HG03196 (cell line): ENCODE results near the gene TEX13D.

Experiments
- ATAC-seq: cut with Tn5 transposase; IDR thresholded peaks from one replicate; pipeline ENCODE4 v1.9.1; 2021; ENCODE audit not compliant: unreplicated experiment

Gene TEX13D

DNA sequence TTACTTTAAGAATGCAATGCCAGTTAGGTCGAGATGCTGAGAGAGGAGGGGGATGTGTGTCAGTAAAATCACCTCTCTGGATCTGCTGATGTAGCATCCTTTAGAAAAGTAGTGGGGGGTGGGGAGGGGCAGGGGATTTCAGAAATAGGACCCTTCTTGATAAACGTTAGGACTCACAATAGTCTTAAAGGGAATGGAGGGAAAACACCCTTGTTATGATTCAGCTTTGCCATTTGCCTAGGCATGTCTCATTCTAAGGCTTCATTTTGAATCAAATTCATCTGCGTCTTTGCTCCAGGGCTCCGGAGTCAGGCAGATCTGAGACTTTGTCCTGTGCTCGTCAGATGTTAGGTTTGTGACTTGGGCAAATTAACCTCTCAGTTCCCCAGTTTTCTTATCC is 14.8 kb downstream of the TEX13D start:
- no peak for ATAC-seq

DNA sequence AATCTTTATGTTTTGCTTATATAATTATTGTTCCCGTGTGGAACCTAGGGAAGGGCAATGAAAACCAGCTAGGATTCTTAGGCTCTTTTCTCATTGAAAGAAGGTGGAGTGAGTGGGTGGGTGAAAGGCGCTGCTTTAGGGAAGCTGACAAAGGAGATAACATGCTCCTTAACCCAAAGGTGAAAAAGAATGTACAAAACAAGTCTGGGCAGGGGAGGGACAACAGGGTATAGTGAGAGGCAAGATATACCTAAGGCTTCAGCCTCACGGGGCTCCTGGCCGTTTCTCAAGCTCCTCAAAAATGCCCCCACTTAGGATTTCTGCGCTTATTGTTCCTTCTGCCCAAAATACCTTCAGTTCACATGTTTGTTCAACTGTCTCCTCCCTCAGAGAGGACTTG is 15.7 kb downstream of the TEX13D start:
- no peak for ATAC-seq

DNA sequence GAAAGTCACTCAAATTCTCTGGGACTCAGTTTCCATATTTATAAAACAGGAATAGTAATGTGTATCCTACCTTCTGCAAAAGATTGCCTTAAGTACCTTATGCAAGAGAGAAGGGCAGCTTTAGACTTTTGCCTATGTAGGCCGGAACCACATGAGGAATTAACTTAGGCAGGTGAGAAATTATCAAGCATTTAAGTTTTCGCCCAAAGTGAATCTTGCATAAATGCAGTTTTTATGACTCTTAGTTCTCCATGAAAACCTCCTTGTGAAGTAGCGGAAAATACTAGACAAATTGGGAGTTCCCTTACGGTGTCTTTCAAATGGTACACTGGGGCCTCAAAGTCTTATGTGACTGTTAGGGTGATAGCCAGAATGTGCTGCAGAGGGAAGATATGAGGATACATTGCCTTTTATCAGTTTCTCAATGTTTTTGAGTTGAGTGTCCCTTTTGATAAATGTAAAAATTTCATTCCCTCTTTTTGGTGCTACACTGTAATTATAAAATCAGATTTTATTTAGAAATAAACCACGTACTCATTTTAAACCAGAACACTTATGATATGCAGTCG is 16.5 kb downstream of the TEX13D start:
- no peak for ATAC-seq

- no peak for ATAC-seq
These were observed 22.2 kb downstream of the TEX13D start for GRCh38 chrX:124354648-124355047.

DNA sequence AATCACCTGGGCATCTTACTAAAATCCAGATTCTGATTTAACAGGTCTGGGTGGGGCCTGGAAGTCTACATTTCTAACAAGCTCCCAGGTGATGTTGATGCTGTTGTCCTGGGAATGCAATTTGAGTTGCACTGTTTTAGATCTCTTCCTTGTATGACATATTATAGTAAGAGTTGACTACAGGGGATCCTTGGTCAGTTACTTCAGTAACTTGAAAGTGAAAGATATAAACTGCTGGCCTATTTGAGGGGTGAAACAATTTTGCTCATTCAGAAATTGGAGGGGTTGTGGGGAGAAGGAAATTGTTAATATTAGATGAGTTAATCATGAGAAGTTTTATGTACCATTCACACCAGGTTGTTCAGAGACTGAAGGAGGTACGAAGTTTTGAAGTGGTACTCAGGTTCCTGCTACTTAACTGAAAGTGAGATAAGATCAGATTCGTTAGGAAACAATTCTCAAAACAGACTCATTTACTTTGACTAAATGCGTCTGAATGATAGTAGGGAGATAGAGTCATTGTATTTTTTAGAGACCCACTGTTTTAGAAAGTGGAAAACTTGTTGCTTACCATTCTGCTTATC is 26.4 kb downstream of the TEX13D start:
- peak; percentile 55 for ATAC-seq

- ATAC-seq: no peak
These were observed 29.6 kb downstream of the TEX13D start for GRCh38 chrX:124362072-124362471.

GRCh38 chrX:124362761-124363160 is 30.3 kb downstream of the TEX13D start:
- no peak for ATAC-seq

DNA sequence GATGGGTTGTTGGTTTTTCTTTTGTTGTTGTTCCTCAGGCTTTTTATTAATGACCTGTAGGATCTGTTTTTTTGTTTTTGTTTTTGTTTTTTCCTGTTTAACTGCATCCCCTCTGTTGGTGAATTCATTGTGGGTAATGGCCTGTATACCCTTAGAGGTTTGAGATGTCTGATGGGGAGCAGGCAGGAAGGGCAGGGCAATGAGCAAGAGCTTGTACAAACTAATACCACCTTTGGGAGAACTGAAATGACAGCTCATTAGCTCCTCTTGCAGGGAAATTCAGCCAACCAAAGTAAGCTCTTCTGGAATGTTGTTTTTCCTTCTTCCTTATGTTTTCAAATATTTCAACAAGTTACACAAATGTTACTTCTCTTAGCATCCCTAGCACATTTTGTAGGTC is 37.3 kb downstream of the TEX13D start:
- no peak for ATAC-seq

DNA sequence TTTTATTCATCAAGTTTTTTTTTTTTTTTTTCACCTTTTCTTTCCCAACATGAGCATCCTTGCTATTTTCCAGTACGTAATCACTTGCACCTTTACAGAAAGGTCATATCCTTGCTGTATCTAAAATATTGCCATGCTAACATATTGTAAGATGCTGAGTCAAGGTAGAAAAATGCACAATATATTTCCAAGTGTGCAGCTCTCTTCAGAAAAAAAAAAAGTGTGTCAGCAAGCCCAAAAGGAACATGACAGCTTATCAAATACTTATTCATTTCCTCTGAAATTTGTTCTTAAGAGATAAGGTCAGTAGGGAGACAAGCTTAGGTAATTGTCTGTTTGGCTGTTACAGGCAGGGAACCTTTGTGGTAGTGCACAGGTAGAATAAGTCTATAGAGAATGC is 40.9 kb downstream of the TEX13D start:
- ATAC-seq: no peak

DNA sequence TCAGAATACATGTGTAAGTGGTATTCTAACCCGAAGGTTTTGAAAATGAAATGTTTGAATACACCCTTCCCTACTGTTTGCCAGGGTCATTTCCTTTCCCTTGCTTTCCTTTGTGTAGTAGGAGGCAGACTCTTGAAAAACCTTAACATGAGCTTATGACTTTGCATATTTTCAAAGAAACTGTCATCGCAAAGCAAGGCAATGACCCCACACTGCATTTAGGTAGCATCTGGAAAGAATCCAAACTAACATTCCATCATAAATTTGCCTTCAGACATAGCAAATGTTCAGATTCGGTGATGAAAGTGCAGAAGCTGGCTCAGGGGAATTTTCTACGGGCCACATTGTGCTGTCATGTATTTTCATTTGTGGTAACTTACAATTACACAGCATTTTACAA is 46.2 kb downstream of the TEX13D start:
- no peak for ATAC-seq

DNA sequence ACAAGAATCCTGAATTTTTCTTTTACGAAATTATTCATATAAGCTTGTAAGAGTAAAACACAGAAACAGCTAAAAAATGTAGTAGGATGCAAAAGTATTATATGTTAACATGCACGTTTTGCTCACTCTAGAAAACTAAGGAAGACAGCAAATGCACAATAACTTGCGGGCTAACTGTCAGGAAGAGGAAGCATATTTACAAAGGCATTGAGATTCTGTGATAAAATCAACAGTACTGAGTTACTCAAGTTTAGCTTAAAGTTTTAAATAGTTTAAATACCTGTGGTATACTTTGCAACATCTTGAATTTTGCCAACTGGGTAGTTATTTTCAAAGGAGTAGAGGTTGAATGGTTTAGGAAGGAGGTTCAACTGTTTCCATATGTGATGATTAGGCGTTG is 50.9 kb downstream of the TEX13D start:
- no peak for ATAC-seq

DNA sequence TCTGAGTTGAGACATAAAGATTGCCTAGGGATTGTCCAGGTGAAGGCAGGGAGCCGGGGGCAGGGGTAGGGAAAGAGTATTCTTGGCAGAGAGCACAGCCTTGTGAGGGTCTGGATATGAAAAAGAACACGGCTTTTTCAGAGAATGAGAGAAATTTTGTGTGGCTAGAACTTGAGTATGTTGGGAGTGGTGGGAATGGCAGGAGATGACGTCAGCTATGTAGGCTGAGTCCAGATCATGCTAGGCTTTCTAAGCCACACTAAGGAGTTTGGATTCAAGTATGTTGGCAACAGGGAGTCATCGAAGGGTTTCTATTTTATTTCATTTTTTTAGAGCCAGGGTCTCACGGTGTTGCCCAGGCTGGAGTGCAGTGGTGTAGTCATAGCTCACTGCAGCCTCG is 53.9 kb downstream of the TEX13D start:
- no peak for ATAC-seq
